Measurements from ENCODE around the gene GRHL1. TPM values are rescaled to one million over a fixed set of nuclear protein-coding genes. Genes with fewer than 3 reads are reported as not detected.

The GRHL1 gene
- total and polyA plus RNA-seq, 2 experiments from 2014 or later: 2.9 to 4.2 TPM

DNA sequence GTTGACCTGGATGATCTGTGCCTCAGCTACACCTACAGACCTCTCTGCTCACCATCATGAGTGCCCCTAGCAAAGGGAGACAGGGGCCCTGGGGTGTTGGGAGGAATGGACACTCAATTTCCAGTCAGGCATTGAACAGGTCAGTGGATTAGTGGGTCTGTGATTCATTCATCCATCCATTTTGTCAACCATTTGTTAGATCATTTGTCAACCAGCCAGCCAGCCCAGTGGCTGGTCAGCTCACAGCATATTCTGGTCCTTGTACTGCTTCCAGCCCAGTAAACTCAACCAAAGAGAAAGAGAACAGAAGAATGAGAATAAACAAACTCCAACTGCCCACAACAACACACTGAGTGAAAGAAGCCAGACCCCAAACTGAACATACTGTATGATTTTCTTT, 87.2 kb downstream of the GRHL1 start (continued):
- TF ChIP-seq, protein P1, sequence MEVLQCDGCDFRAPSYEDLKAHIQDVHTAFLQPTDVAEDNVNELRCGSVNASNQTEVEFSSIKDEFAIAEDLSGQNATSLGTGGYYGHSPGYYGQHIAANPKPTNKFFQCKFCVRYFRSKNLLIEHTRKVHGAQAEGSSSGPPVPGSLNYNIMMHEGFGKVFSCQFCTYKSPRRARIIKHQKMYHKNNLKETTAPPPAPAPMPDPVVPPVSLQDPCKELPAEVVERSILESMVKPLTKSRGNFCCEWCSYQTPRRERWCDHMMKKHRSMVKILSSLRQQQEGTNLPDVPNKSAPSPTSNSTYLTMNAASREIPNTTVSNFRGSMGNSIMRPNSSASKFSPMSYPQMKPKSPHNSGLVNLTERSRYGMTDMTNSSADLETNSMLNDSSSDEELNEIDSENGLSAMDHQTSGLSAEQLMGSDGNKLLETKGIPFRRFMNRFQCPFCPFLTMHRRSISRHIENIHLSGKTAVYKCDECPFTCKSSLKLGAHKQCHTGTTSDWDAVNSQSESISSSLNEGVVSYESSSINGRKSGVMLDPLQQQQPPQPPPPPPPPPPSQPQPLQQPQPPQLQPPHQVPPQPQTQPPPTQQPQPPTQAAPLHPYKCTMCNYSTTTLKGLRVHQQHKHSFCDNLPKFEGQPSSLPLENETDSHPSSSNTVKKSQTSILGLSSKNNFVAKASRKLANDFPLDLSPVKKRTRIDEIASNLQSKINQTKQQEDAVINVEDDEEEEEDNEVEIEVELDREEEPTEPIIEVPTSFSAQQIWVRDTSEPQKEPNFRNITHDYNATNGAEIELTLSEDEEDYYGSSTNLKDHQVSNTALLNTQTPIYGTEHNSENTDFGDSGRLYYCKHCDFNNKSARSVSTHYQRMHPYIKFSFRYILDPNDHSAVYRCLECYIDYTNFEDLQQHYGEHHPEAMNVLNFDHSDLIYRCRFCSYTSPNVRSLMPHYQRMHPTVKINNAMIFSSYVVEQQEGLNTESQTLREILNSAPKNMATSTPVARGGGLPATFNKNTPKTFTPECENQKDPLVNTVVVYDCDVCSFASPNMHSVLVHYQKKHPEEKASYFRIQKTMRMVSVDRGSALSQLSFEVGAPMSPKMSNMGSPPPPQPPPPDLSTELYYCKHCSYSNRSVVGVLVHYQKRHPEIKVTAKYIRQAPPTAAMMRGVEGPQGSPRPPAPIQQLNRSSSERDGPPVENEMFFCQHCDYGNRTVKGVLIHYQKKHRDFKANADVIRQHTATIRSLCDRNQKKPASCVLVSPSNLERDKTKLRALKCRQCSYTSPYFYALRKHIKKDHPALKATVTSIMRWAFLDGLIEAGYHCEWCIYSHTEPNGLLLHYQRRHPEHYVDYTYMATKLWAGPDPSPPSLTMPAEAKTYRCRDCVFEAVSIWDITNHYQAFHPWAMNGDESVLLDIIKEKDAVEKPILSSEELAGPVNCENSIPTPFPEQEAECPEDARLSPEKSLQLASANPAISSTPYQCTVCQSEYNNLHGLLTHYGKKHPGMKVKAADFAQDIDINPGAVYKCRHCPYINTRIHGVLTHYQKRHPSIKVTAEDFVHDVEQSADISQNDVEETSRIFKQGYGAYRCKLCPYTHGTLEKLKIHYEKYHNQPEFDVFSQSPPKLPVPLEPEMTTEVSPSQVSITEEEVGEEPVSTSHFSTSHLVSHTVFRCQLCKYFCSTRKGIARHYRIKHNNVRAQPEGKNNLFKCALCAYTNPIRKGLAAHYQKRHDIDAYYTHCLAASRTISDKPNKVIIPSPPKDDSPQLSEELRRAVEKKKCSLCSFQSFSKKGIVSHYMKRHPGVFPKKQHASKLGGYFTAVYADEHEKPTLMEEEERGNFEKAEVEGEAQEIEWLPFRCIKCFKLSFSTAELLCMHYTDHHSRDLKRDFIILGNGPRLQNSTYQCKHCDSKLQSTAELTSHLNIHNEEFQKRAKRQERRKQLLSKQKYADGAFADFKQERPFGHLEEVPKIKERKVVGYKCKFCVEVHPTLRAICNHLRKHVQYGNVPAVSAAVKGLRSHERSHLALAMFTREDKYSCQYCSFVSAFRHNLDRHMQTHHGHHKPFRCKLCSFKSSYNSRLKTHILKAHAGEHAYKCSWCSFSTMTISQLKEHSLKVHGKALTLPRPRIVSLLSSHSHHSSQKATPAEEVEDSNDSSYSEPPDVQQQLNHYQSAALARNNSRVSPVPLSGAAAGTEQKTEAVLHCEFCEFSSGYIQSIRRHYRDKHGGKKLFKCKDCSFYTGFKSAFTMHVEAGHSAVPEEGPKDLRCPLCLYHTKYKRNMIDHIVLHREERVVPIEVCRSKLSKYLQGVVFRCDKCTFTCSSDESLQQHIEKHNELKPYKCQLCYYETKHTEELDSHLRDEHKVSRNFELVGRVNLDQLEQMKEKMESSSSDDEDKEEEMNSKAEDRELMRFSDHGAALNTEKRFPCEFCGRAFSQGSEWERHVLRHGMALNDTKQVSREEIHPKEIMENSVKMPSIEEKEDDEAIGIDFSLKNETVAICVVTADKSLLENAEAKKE (CRISPR knock-in tag; IDR thresholded peaks at IDR 0.05): no peak
- TF ChIP-seq STAT1 (IDR thresholded peaks at IDR 0.05; ENCODE audit: unreplicated experiment): no peak
- TF ChIP-seq EZH2 (IDR thresholded peaks at IDR 0.05; ENCODE audit: low read depth, unreplicated experiment): no peak
- no peak for TF ChIP-seq CREB1 (CRISPR knock-in tag; IDR thresholded peaks at IDR 0.05; ENCODE audit: low read depth)
- TF ChIP-seq, protein P2, sequence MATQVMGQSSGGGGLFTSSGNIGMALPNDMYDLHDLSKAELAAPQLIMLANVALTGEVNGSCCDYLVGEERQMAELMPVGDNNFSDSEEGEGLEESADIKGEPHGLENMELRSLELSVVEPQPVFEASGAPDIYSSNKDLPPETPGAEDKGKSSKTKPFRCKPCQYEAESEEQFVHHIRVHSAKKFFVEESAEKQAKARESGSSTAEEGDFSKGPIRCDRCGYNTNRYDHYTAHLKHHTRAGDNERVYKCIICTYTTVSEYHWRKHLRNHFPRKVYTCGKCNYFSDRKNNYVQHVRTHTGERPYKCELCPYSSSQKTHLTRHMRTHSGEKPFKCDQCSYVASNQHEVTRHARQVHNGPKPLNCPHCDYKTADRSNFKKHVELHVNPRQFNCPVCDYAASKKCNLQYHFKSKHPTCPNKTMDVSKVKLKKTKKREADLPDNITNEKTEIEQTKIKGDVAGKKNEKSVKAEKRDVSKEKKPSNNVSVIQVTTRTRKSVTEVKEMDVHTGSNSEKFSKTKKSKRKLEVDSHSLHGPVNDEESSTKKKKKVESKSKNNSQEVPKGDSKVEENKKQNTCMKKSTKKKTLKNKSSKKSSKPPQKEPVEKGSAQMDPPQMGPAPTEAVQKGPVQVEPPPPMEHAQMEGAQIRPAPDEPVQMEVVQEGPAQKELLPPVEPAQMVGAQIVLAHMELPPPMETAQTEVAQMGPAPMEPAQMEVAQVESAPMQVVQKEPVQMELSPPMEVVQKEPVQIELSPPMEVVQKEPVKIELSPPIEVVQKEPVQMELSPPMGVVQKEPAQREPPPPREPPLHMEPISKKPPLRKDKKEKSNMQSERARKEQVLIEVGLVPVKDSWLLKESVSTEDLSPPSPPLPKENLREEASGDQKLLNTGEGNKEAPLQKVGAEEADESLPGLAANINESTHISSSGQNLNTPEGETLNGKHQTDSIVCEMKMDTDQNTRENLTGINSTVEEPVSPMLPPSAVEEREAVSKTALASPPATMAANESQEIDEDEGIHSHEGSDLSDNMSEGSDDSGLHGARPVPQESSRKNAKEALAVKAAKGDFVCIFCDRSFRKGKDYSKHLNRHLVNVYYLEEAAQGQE (IDR thresholded peaks at IDR 0.05; ENCODE audit: unreplicated experiment): no peak
- TF ChIP-seq JUNB (IDR thresholded peaks at IDR 0.05; ENCODE audit: unreplicated experiment): no peak
- TF ChIP-seq, protein P3, sequence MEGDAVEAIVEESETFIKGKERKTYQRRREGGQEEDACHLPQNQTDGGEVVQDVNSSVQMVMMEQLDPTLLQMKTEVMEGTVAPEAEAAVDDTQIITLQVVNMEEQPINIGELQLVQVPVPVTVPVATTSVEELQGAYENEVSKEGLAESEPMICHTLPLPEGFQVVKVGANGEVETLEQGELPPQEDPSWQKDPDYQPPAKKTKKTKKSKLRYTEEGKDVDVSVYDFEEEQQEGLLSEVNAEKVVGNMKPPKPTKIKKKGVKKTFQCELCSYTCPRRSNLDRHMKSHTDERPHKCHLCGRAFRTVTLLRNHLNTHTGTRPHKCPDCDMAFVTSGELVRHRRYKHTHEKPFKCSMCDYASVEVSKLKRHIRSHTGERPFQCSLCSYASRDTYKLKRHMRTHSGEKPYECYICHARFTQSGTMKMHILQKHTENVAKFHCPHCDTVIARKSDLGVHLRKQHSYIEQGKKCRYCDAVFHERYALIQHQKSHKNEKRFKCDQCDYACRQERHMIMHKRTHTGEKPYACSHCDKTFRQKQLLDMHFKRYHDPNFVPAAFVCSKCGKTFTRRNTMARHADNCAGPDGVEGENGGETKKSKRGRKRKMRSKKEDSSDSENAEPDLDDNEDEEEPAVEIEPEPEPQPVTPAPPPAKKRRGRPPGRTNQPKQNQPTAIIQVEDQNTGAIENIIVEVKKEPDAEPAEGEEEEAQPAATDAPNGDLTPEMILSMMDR (conservative IDR thresholded peaks at IDR 0.05; ENCODE audit: low read depth in 2 of 2): no peak
- TF ChIP-seq ZNF331 (CRISPR knock-in tag; IDR thresholded peaks at IDR 0.05; ENCODE audit: low read depth): no peak
- TF ChIP-seq POLR2AphosphoS5 (IDR thresholded peaks at IDR 0.05; ENCODE audit: low read depth): no peak
